Effector CD8-positive, alpha-beta T cell (primary cell): ENCODE data around the gene MRS2.
"Not testable (repeated sequence)": the region's sequence is repeated elsewhere in the genome, so short reads cannot be mapped to it uniquely, and the experiment has no call there.

Source experiments
- DNase-seq: peaks from one replicate; lab custom pipeline; 2025; lab: John Stamatoyannopoulos, UW
- total RNA-seq, 4 experiments: gene quantifications; one replicate each; lab custom pipeline; 2026; lab: John Stamatoyannopoulos, UW

MRS2 gene
- 25.9 to 37.8 (median 36.4) reads per million in 4 experiments for total RNA-seq

DNA sequence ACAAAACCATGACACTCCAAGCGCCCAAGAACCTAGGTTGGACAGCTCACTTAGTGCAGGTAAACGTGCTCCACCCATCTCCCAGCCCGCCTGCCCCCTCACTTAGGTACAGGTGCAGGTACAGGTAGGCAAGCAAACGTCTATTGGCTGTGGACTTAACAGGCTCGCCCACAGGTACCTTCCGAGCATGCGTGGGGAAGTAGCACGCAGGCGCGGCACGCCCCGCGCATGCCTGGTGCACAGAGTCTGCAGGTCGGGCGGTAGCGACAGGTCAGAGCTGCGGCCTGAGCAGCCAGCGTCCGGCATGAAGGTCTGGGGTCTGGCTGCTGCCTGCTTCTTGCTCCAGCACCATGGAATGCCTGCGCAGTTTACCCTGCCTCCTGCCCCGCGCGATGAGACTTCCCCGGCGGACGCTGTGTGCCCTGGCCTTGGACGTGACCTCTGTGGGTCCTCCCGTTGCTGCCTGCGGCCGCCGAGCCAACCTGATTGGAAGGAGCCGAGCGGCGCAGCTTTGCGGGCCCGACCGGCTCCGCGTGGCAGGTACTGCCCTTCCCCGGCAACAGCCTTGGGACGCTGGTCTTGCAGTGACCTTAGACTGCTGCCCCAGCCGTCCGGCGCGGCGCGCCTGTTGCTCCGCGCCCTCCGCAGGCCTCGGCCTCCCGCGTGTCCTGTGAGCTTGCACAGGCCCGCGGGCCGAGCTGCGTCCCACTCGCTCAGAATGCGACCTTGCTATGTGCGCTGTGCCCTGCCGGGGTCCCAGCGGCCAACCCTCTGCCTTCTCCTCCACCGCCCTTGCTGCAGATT lies at the start of gene MRS2:
TSS of gene MRS2 (plus strand) at position 240 of the 804 bp plus-strand sequence. CDS start at position 351, 111 bp downstream.
- DNase-seq: peak; percentile 66

DNA sequence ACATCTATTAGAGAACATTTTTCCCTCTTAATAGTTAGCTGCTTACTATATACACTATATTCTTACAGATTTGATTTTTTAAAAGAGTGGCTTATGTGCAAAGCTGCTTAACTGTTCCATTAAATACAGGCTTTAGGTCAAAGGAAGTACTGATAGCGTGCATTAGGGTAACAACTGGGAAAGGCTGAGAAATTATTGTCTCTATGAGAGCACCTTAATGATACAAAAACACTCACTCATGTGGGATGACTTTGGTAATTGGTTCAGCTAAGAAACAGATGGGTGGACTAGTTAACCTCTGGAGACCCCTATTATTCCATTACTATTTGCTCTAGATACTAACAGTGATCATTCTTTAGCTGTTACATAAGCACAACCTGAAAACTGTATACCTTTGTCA lies 48.9 kb upstream of the MRS2 start:
- no peak for DNase-seq

- DNase-seq: no peak
Observed at GRCh38 chr6:24355393-24355792, 47.3 kb upstream of the MRS2 start.

GRCh38 chr6:24356310-24356973 lies 46.3 kb upstream of the MRS2 start:
- no peak for DNase-seq

GRCh38 chr6:24357336-24358218 lies 45.2 kb upstream of the MRS2 start, which contains the start of gene DCDC2:
DCDC2 (minus strand) TSS chr6:24358059; CDS start chr6:24357750, 309 bp downstream.
- peak; percentile 15 for DNase-seq

- no peak for DNase-seq
Observed at GRCh38 chr6:24358219-24358821, 44.4 kb upstream of the MRS2 start.

- DNase-seq: peak; percentile 69
Observed at GRCh38 chr6:24359640-24360454, 42.9 kb upstream of the MRS2 start.

DNA sequence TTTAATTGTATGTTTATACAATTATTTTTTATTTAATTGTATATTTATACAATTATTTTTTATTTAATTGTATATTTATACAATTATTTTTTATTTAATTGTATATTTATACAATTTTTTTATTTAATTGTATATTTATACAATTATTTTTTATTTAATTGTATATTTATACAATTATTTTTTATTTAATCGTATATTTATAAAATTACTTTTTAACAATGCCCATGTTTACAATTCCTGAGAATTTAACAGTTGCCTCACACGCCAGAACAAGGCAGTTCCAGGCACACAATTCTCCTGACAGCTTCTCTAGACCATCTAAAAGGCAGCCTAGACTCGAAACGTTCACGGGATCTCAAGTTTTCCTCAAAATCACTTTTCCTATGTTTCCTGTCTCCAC lies 40.4 kb upstream of the MRS2 start:
- not testable (repeated sequence) for DNase-seq

DNA sequence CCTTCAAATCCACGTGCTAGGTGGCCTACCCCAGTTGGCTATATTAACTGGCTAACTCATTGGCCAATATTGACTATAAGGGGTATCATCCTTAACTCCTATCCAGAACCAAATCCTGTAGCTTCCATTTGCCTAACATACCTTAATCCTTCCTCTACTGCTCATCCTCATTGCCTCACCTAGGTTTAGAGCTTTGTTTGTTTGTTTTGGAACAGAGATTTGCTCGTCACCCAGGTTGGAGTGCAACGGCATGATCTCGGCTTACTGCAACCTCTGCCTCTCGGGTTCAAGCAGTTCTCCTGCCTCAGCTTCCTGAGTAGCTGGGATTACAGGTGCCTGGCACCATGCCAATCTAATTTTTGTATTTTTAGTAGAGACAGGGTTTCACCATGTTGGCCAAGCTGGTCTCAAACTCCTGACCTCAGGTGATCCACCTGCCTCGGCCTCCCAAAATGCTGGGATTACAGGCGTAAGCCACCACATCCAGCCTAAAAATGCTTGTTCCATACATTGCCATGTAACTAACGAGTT lies 37.6 kb upstream of the MRS2 start:
- not testable (repeated sequence) for DNase-seq

DNA sequence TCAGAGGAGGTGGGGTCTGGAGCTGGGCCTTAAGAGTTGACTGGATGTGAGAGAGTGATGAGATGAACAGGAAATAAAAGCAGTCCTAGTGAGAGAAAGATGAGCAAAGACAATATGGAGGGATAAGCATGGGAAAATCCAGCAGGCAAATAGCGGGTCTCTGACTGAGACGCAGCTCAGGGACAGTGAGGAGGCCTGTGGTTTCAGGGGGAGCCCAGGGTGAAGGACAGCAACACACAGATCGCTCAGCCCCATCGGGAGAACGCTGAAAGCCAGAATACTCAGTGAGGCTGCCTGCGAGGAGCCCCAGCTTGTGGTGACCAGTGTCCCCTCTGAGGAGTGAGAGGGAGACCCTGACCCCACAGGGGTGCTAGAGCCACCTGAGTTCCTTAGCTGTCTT lies 28.1 kb upstream of the MRS2 start:
- DNase-seq: no peak

GRCh38 chr6:24376871-24377270 lies 25.9 kb upstream of the MRS2 start:
- DNase-seq: no peak

DNA sequence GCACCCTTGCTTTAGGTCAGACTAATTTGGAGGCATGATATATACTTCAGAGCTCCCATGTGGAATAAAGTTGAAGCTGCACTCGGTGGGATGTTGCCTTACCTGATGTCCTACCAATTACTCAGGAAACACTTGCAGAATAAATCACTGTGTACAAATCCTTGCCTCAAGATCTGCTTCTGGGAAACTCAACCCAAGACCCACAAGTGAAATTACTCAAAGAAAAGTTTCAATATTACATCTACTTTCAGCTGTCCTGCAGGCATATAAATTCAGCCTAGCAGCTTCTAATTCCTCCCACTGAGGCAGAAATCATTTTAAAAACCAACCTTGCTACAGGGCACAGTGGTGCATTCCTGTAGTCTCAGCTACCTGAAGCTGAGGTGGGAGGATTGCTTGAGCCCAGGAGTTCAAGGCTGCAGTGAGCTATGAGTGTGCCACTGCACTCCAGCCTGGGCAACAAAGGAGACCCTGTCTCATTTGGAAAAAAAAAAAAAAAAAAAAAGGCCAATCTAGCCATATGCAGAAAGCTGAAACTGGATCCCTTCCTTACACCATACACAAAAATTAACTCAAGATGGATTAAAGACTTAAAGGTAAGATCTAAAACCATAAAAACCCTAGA lies 24.2 kb upstream of the MRS2 start:
- DNase-seq: no peak

DNA sequence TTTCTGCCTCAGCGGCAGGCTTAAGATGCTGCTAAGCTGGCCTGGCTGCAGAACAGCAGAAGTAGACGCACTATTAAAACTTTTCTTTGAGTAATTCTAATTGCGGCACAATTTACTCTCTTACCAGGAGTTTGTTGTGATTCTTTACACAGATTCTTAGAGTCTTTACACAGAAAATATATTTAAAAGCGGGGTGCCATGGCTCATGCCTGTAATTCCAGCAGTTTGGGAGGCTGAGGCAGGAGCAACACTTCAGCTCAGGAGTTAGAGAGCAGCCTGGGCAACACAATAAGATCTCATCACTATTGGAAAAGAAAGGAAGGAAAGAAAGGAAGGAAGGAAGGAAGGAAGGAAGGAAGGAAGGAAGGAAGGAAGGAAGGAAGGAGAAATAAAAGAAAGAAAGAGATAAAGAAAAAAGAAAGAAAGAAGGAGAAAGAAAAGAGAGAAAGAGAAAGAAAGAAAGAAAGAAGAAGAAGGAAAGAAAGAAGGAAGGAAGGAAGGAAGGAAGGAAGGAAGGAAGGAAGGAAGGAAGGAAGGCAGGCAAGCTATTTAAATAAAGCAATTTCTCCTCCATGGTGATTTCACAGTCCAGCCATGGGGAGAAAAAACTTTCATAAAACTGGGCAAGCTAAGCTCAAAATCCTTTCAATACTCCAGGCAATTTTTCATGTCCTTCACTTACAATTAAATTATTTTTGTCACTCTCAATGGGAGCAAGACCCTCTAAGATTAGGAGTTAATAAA lies 21.1 kb upstream of the MRS2 start:
- no peak for DNase-seq

- no peak for DNase-seq
Observed at GRCh38 chr6:24382220-24382540, 20.6 kb upstream of the MRS2 start.

DNA sequence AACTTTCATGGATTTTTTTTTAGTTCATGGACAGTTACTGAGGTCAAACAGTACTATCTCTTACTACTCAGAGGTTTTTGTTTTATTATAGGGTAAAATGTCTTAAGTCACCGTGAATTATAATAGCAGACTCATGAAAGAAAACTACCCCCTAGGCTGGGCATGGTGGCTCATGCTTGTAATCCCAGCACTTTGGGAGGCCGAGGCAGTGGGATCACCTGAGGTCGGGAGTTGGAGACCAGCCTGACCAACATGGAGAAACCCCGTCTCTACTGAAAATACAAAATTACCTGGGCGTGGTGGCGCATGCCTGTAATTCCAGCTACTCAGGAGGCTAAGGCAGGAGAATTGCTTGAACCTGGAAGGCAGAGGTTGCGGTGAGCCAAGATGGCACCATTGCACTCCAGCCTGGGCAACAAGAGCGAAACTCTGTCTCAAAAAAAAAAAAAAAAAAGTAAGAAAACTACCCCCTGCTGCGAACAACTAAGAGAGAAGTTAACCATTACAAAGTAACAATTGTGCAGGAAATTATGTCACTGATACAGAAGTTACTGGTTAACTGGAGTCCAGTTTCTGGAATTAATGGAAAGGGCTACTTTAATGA lies 19.7 kb upstream of the MRS2 start:
- DNase-seq: not testable (repeated sequence)

- DNase-seq: not testable (repeated sequence)
Observed at GRCh38 chr6:24384369-24385130, 18.2 kb upstream of the MRS2 start.

DNA sequence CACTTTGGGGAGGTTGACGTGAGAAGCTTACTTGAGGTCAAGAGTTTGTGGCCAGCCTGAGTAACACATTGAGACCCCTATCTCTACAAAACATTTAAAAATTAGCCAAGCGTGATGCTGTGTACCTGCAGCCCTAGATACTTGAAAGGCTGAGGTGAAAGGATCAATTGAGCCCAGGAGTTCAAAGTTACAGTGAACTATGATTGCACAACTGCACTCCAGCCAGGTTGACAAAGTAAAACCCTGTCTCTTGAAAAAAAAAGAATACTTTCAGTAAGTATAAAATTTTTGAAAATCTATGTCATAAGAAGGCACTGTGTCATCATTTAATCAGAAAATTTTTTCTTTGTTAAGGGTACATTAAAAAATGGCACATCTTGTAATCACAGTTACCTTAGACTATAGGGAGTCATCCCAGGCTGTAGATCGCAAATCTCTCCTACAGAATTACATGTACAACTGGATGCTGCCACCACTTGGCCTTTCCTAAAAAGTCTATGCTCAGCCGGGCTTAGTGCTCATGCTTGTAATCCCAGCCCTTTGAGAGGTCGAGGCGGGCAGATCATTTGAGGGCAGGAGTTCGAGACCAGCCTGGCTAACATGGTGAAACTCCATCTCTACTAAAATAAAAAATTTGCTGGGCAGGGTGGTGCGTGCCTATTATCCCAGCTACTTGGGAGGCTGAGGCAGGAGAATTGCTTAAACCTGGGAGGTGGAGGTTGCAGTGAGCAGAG lies 17.0 kb upstream of the MRS2 start:
- DNase-seq: no peak

GRCh38 chr6:24387818-24388217 lies 14.9 kb upstream of the MRS2 start:
- DNase-seq: no peak
